Right hindlimb (tissue), 1 donor: Measurements from ENCODE around the gene ARHGEF9.
"Not testable (repeated sequence)": the region's sequence is repeated elsewhere in the genome, so short reads cannot be mapped to it uniquely, and the experiment has no call there.

Experiments
- DNase-seq: peaks from one replicate; pipeline ENCODE4 v3.0.0-alpha.2; 2018

Gene ARHGEF9

GRCh38 chrX:63656871-63657580, 128.0 kb downstream of the ARHGEF9 start:
- DNase-seq, result no peak

GRCh38 chrX:63652086-63652765, 132.8 kb downstream of the ARHGEF9 start:
- DNase-seq, result no peak

- not testable (repeated sequence) for DNase-seq
Observed at GRCh38 chrX:63645748-63646147, 139.3 kb downstream of the ARHGEF9 start.

- no peak for DNase-seq
Observed at GRCh38 chrX:63635750-63636149, 149.3 kb downstream of the ARHGEF9 start.

- no peak for DNase-seq
Observed at GRCh38 chrX:63613531-63614028, 171.4 kb downstream of the ARHGEF9 start.

- no peak for DNase-seq
Observed at GRCh38 chrX:63585936-63586335, 199.1 kb downstream of the ARHGEF9 start.
